CD4-positive, CD25-positive, alpha-beta regulatory T cell (primary cell): ENCODE measurements around the gene SLC4A5. TPM values are rescaled to one million over a fixed set of nuclear protein-coding genes. Genes with fewer than 3 reads are reported as not detected.

Source experiments
- ATAC-seq, 2 donors: fragments of 150-1000 bp; cut with Tn5 transposase; one replicate each; pipeline ENCODE4 v1.10.0; 2021; ENCODE audit warnings: low read depth in 2 of 2, moderate number of reproducible peaks in 2 of 2, moderate library complexity in 1 of 2
- DNase-seq, 3 donors: peaks; one replicate each; pipeline versions ENCODE4 v3.0.0 to v3.0.0-alpha.2; 2012 to 2022; ENCODE audit warnings: mixed read lengths in 1 of 3
- H3K27ac ChIP-seq: one replicate; pipeline ENCODE4 v1.7.0; 2013; ENCODE audit warnings: mild to moderate bottlenecking, low read length; ENCODE audit not compliant: insufficient read depth, poor library complexity, severe bottlenecking
- H3K27me3 ChIP-seq: one replicate; pipeline ENCODE4 v1.7.0; 2013; ENCODE audit warnings: low read length; ENCODE audit not compliant: control insufficient read depth, insufficient read depth
- H3K36me3 ChIP-seq: one replicate; pipeline ENCODE4 v1.7.0; 2013; ENCODE audit warnings: mild to moderate bottlenecking, low read length, moderate library complexity; ENCODE audit not compliant: control insufficient read depth, insufficient read depth
- H3K4me1 ChIP-seq: 2 replicates; pipeline ENCODE4 v1.7.0; 2013; ENCODE audit warnings: mild to moderate bottlenecking, low read length; ENCODE audit not compliant: insufficient read depth, control insufficient read depth, poor library complexity, severe bottlenecking
- H3K4me3 ChIP-seq: one replicate; pipeline ENCODE4 v1.7.0; 2013; ENCODE audit warnings: low read depth, mild to moderate bottlenecking, low read length, moderate library complexity
- H3K9me3 ChIP-seq, 2 experiments: 1 replicate in 1 of 2; 2 replicates in 1 of 2; pipeline ENCODE4 v1.7.0; 2013; ENCODE audit warnings: low read length in 2 of 2, mild to moderate bottlenecking in 1 of 2, moderate library complexity in 1 of 2; ENCODE audit not compliant: control insufficient read depth in 2 of 2
- H3K27ac Mint-ChIP-seq, 3 donors: one replicate each; pipeline ENCODE4 v1.8.0; 2020 to 2022; ENCODE audit warnings: mild to moderate bottlenecking in 3 of 3, mixed read lengths in 3 of 3, moderate library complexity in 2 of 3
- H3K27me3 Mint-ChIP-seq: one replicate; pipeline ENCODE4 v1.8.0; 2022; ENCODE audit warnings: mild to moderate bottlenecking, mixed read lengths
- H3K36me3 Mint-ChIP-seq: one replicate; pipeline ENCODE4 v1.8.0; 2020; ENCODE audit warnings: mixed read lengths
- H3K4me1 Mint-ChIP-seq, 4 donors: one replicate each; pipeline ENCODE4 v1.8.0; 2020 to 2022; ENCODE audit warnings: mixed read lengths in 4 of 4, mild to moderate bottlenecking in 1 of 4
- H3K4me3 Mint-ChIP-seq, 4 donors: one replicate each; pipeline ENCODE4 v1.8.0; 2020 to 2022; ENCODE audit warnings: mild to moderate bottlenecking in 4 of 4, mixed read lengths in 4 of 4, moderate library complexity in 3 of 4
- H3K9me3 Mint-ChIP-seq, 7 donors: one replicate each; pipeline ENCODE4 v1.8.0; 2020 to 2022; ENCODE audit warnings: mixed read lengths in 7 of 7, mild to moderate bottlenecking in 3 of 7, moderate library complexity in 2 of 7
- polyA plus RNA-seq, 4 donors: library from polyadenylated mRNA; unstranded; fragments of 300-500 nt; fragmentation: Illumina TruSeq; gene quantifications; one replicate each; pipeline ENCODE4 v1.2.3, GENCODE V29; 2021
- total RNA-seq: library from RNA; stranded (reverse); gene quantifications from one replicate; pipeline ENCODE4 v1.2.3, GENCODE V29; 2022

Gene SLC4A5
- total and polyA plus RNA-seq, 5 donors from 2014 or later = 0.30 to 12.7 (median 0.85) TPM

- Histone ChIP-seq H3K4me3 (no peak overlapping the region), H3K27me3 (no peaks in the 10 kb centered on the region), H3K4me1 (no peaks in the 10 kb centered on the region), H3K27ac (no peak overlapping the region), H3K9me3 (no peaks in the 10 kb centered on the region), H3K36me3 (no peaks in the 10 kb centered on the region)
- peaks cover 25% of the 10 kb centered on the region for H3K36me3 Mint-ChIP-seq
- H3K27ac Mint-ChIP-seq = no peak overlapping the region
- no peak overlapping the region for H3K4me3 Mint-ChIP-seq
- peaks cover 0 to 1% (median 0%) of the 10 kb centered on the region in 7 donors for H3K9me3 Mint-ChIP-seq
- no peaks in the 10 kb centered on the region for H3K27me3 Mint-ChIP-seq
- H3K4me1 Mint-ChIP-seq = peaks cover 0 to 3% (median under 1%) of the 10 kb centered on the region in 4 donors
- no peak for ATAC-seq
- no peak for DNase-seq
Measured at GRCh38 chr2:74327199-74327598, 16.0 kb downstream of the SLC4A5 start.

- no peak for ATAC-seq
- Mint-ChIP-seq H3K27ac (no peak overlapping the region), H3K4me3 (no peak overlapping the region), H3K36me3 (peaks cover 38% of the 10 kb centered on the region), H3K27me3 (no peaks in the 10 kb centered on the region), H3K9me3 (peaks cover 0 to 1% (median 0%) of the 10 kb centered on the region in 7 donors), H3K4me1 (peaks cover 0 to 3% (median 0%) of the 10 kb centered on the region in 4 donors)
- Histone ChIP-seq H3K27ac (no peak overlapping the region), H3K4me1 (no peaks in the 10 kb centered on the region), H3K4me3 (no peak overlapping the region), H3K36me3 (no peaks in the 10 kb centered on the region), H3K27me3 (no peaks in the 10 kb centered on the region), H3K9me3 (no peaks in the 10 kb centered on the region)
- no peak for DNase-seq
Measured at GRCh38 chr2:74325815-74326214, 17.4 kb downstream of the SLC4A5 start.

GRCh38 chr2:74321737-74322136 lies 21.5 kb downstream of the SLC4A5 start:
- Histone ChIP-seq H3K36me3 (no peaks in the 10 kb centered on the region), H3K9me3 (no peaks in the 10 kb centered on the region), H3K4me1 (no peaks in the 10 kb centered on the region), H3K27ac (no peak overlapping the region), H3K27me3 (no peaks in the 10 kb centered on the region), H3K4me3 (no peak overlapping the region)
- no peak overlapping the region for H3K27ac Mint-ChIP-seq
- H3K9me3 Mint-ChIP-seq = peaks cover 0 to 2% (median 0%) of the 10 kb centered on the region in 7 donors
- DNase-seq (no peak), ATAC-seq (no peak)
- no peaks in the 10 kb centered on the region for H3K27me3 Mint-ChIP-seq
- H3K4me1 Mint-ChIP-seq = no peaks in the 10 kb centered on the region
- peaks cover 53% of the 10 kb centered on the region for H3K36me3 Mint-ChIP-seq
- no peak overlapping the region for H3K4me3 Mint-ChIP-seq

- no peak for ATAC-seq
- no peak overlapping the region for H3K4me3 Mint-ChIP-seq
- no peak overlapping the region for H3K4me3 ChIP-seq
Measured at GRCh38 chr2:74317701-74318100, 25.5 kb downstream of the SLC4A5 start.

GRCh38 chr2:74316627-74317295 lies 26.5 kb downstream of the SLC4A5 start:
- H3K27me3 ChIP-seq = no peaks in the 10 kb centered on the region
- DNase-seq = no peak
- ATAC-seq = no peak
- Mint-ChIP-seq H3K4me1 (no peaks in the 10 kb centered on the region), H3K36me3 (peaks cover 51% of the 10 kb centered on the region), H3K27ac (no peak overlapping the region), H3K4me3 (no peak overlapping the region), H3K27me3 (no peaks in the 10 kb centered on the region), H3K9me3 (peaks cover 0 to 1% (median 0%) of the 10 kb centered on the region in 7 donors)
- no peak overlapping the region for H3K4me3 ChIP-seq
- no peaks in the 10 kb centered on the region for H3K4me1 ChIP-seq
- no peaks in the 10 kb centered on the region for H3K9me3 ChIP-seq
- H3K36me3 ChIP-seq = no peaks in the 10 kb centered on the region
- H3K27ac ChIP-seq = no peak overlapping the region

More at GRCh38 chr2:74317701-74318100, 25.5 kb downstream of the SLC4A5 start:
- Mint-ChIP-seq H3K4me1 (no peaks in the 10 kb centered on the region), H3K9me3 (peaks cover 0 to 1% (median 0%) of the 10 kb centered on the region in 7 donors), H3K27me3 (no peaks in the 10 kb centered on the region), H3K36me3 (peaks cover 57% of the 10 kb centered on the region), H3K27ac (peak overlapping the region in 1 of 3 donors; percentile 71)
- H3K27me3 ChIP-seq = no peaks in the 10 kb centered on the region
- no peaks in the 10 kb centered on the region for H3K36me3 ChIP-seq
- no peak overlapping the region for H3K27ac ChIP-seq
- DNase-seq = no peak
- no peaks in the 10 kb centered on the region for H3K4me1 ChIP-seq
- no peaks in the 10 kb centered on the region for H3K9me3 ChIP-seq

- no peak for DNase-seq
- no peak overlapping the region for H3K27ac ChIP-seq
- H3K4me3 Mint-ChIP-seq = no peak overlapping the region
- H3K27me3 Mint-ChIP-seq = no peaks in the 10 kb centered on the region
- H3K4me1 Mint-ChIP-seq = no peaks in the 10 kb centered on the region
- no peaks in the 10 kb centered on the region for H3K4me1 ChIP-seq
- no peak for ATAC-seq
- peaks cover 46% of the 10 kb centered on the region for H3K36me3 Mint-ChIP-seq
- H3K36me3 ChIP-seq = no peaks in the 10 kb centered on the region
- no peak overlapping the region for H3K27ac Mint-ChIP-seq
- H3K9me3 Mint-ChIP-seq = peaks cover 0 to 1% (median 0%) of the 10 kb centered on the region in 7 donors
- no peaks in the 10 kb centered on the region for H3K27me3 ChIP-seq
- H3K9me3 ChIP-seq = no peaks in the 10 kb centered on the region
- H3K4me3 ChIP-seq = no peak overlapping the region
Measured at GRCh38 chr2:74314107-74314506, 29.1 kb downstream of the SLC4A5 start.

- H3K27ac ChIP-seq = no peak overlapping the region
- Mint-ChIP-seq H3K27me3 (no peaks in the 10 kb centered on the region), H3K9me3 (peaks cover 0 to 1% (median 0%) of the 10 kb centered on the region in 7 donors), H3K4me1 (no peaks in the 10 kb centered on the region), H3K27ac (peak overlapping the region in 1 of 3 donors; percentile 42), H3K36me3 (peaks cover 47% of the 10 kb centered on the region), H3K4me3 (no peak overlapping the region)
- no peaks in the 10 kb centered on the region for H3K36me3 ChIP-seq
- no peaks in the 10 kb centered on the region for H3K9me3 ChIP-seq
- no peak overlapping the region for H3K4me3 ChIP-seq
- H3K4me1 ChIP-seq = no peaks in the 10 kb centered on the region
- no peaks in the 10 kb centered on the region for H3K27me3 ChIP-seq
- DNase-seq (no peak), ATAC-seq (no peak)
Measured at GRCh38 chr2:74313497-74313896, 29.7 kb downstream of the SLC4A5 start.

- Histone ChIP-seq H3K4me1 (no peaks in the 10 kb centered on the region), H3K27me3 (no peaks in the 10 kb centered on the region), H3K4me3 (no peak overlapping the region), H3K36me3 (no peaks in the 10 kb centered on the region), H3K27ac (no peak overlapping the region), H3K9me3 (no peaks in the 10 kb centered on the region)
- peaks cover 47% of the 10 kb centered on the region for H3K36me3 Mint-ChIP-seq
- peaks cover 0 to 1% (median 0%) of the 10 kb centered on the region in 7 donors for H3K9me3 Mint-ChIP-seq
- H3K4me1 Mint-ChIP-seq = no peaks in the 10 kb centered on the region
- no peak overlapping the region for H3K4me3 Mint-ChIP-seq
- ATAC-seq = no peak
- DNase-seq = no peak
- no peaks in the 10 kb centered on the region for H3K27me3 Mint-ChIP-seq
- H3K27ac Mint-ChIP-seq = peak overlapping the region in 2 of 3 donors; percentile 42 to 66
Measured at GRCh38 chr2:74312913-74313312, 30.3 kb downstream of the SLC4A5 start.
